Gastroesophageal sphincter (tissue), 3 donors: Measurements from ENCODE around the gene SEMA5B.

Experiments
- CTCF ChIP-seq, 4 experiments: fragments of 200-600 bp in 2 of 4; fragments of 450-650 bp in 2 of 4; sonication (generic) in 1 of 4; IDR thresholded peaks; one replicate each; pipeline ENCODE4 v1.5.1; 2017 to 2019; ENCODE audit warnings: antibody characterized with exemption in 4 of 4, mild to moderate bottlenecking in 2 of 4, moderate library complexity in 2 of 4
- EP300 ChIP-seq: sonication (generic); formaldehyde crosslinking; IDR thresholded peaks from one replicate; pipeline ENCODE4 v1.6.1; 2017; ENCODE audit warnings: antibody characterized with exemption, mild to moderate bottlenecking
- POLR2A ChIP-seq, 2 donors: fragments of 450-650 bp; IDR thresholded peaks; one replicate each; pipeline ENCODE4 v1.6.1; 2017; ENCODE audit warnings: antibody characterized with exemption in 2 of 2, mild to moderate bottlenecking in 2 of 2, moderate library complexity in 1 of 2
- POLR2AphosphoS5 ChIP-seq: sonication (generic); formaldehyde crosslinking; IDR thresholded peaks from one replicate; pipeline ENCODE4 v1.6.1; 2017; ENCODE audit warnings: antibody characterized with exemption

DNA sequence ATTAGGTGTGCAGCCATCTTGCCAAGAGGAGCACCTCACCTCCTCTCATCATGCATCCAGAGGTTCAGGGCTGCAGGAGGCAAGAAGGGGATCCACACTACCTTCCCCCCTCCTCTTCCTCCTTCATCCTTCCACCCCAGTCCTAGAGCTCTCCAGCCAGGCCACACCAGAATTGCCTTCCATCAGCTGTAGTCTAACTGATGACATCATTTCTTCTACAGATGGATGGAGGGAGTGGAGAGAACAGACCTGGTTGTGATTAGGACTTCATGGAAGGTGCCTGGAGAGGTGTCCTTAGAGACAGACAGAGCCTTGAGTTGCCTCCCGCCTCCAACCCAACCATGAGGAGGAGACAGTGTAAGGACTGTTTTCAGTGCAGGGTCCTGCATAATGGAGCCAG is 14.9 kb downstream of the SEMA5B start:
- TF ChIP-seq CTCF (IDR thresholded peaks at IDR 0.05) (no peak), EP300 (no peak), POLR2A (IDR thresholded peaks at IDR 0.05) (no peak), POLR2AphosphoS5 (no peak)
